Left ventricle myocardium inferior (tissue), 1 donor: ENCODE results near the gene SDC4. TPM values are rescaled to one million over a fixed set of nuclear protein-coding genes. Genes with fewer than 3 reads are reported as not detected.

Experiments used
- DNase-seq: peaks from one replicate; pipeline ENCODE4 v3.0.0-alpha.2; 2020
- H3K27ac ChIP-seq: fragments of 200-600 bp; replicated peaks from 2 replicates; pipeline ENCODE4 v1.8.0; 2021
- H3K27me3 ChIP-seq: fragments of 200-600 bp; 2 replicates; pipeline ENCODE4 v1.8.0; 2021; ENCODE audit warnings: low read depth
- H3K36me3 ChIP-seq: fragments of 200-600 bp; 2 replicates; pipeline ENCODE4 v1.8.0; 2021
- H3K4me1 ChIP-seq: fragments of 200-600 bp; 2 replicates; pipeline ENCODE4 v1.8.0; 2021
- H3K4me3 ChIP-seq: fragments of 200-600 bp; 2 replicates; pipeline ENCODE4 v1.8.0; 2021; ENCODE audit warnings: mild to moderate bottlenecking, moderate library complexity
- H3K9me3 ChIP-seq: fragments of 200-600 bp; replicated peaks from 2 replicates; pipeline ENCODE4 v1.8.0; 2021
- CTCF ChIP-seq: fragments of 200-600 bp; IDR thresholded peaks from 2 replicates; pipeline ENCODE4 v1.8.0; 2021; ENCODE audit warnings: antibody characterized with exemption, mild to moderate bottlenecking, borderline replicate concordance
- intact Hi-C: fragments of 100-400 bp; cut with micrococcal nuclease; formaldehyde crosslinking; loops from one replicate; pipeline ENCODE4 v1.11.0; 2022
- total RNA-seq: library from RNA; stranded (reverse); fragmentation: NEBNext Ultra II Directional; extraction: Animal tissue kit (Norgen Biotek cat#: 25700); gene quantifications from one replicate; pipeline ENCODE4 v1.2.1, GENCODE V29; 2021
- donor health status: DM: no; HTN: yes; CAD: no; lungs with severe emphysema.

SDC4 gene
- total RNA-seq, 1 donor from 2014 or later = 77.4 TPM

DNA sequence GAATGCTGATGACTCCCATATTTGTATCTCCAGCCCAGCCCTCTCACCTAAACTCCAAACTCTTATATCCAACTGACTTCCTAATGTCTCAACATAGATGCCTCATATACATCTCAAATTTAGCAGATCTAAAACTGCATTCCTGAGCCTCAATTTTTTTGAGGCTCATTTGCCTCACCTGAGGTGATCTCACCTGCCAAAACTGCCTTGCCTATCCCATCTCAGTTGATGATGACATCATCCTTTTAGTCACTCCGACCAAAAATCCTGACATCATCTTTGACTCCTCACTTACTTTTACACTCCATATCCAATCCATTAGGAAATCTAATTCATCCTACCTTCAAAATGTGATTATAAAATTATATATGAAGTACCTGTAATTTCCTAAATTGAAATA, 68.2 kb downstream of the SDC4 start:
- no peaks in the 10 kb centered on the region for H3K4me1 ChIP-seq
- DNase-seq = no peak
- H3K36me3 ChIP-seq = no peaks in the 10 kb centered on the region
- no peak for TF ChIP-seq CTCF
- H3K27me3 ChIP-seq = peaks cover 85% of the 10 kb centered on the region
- H3K4me3 ChIP-seq = no peak overlapping the region
- H3K9me3 ChIP-seq = no peaks in the 10 kb centered on the region
- intact Hi-C loops = no loop called here
- no peak overlapping the region for H3K27ac ChIP-seq

- DNase-seq = no peak
- TF ChIP-seq CTCF = no peak
- Histone ChIP-seq H3K9me3 (no peaks in the 10 kb centered on the region), H3K27me3 (peaks cover 89% of the 10 kb centered on the region), H3K4me3 (no peak overlapping the region), H3K4me1 (no peaks in the 10 kb centered on the region), H3K36me3 (no peaks in the 10 kb centered on the region), H3K27ac (no peak overlapping the region)
- intact Hi-C loops = no loop called here
These were observed 72.9 kb downstream of the SDC4 start for GRCh38 chr20:45275338-45275737.

Other genes starting within 250 kb of the SDC4 start
- gene KCNS1, start 247.3 kb downstream of the SDC4 start, total RNA-seq = 0.14 TPM
- not detected for gene WFDC5, start 233.2 kb downstream of the SDC4 start, total RNA-seq
- gene WFDC12, start 224.0 kb downstream of the SDC4 start, total RNA-seq = not detected
- gene PI3, start 173.5 kb downstream of the SDC4 start, total RNA-seq = not detected
- gene SEMG1, start 141.4 kb downstream of the SDC4 start, total RNA-seq = not detected
- not detected for gene SEMG2, start 127.1 kb downstream of the SDC4 start, total RNA-seq
- gene SLPI, start 93.9 kb downstream of the SDC4 start, total RNA-seq = 1.8 TPM
- gene RBPJL, start 41.6 kb downstream of the SDC4 start, total RNA-seq = not detected
- gene MATN4, start 40.1 kb downstream of the SDC4 start, total RNA-seq = not detected
- 20.8 TPM for gene SYS1, start 14.7 kb upstream of the SDC4 start, total RNA-seq
- 0.80 TPM for gene TP53TG5, start 29.9 kb upstream of the SDC4 start, total RNA-seq
- 362 TPM for gene DBNDD2, start 59.9 kb upstream of the SDC4 start, total RNA-seq
- 126 TPM for gene PIGT, start 67.7 kb upstream of the SDC4 start, total RNA-seq
- not detected for gene WFDC2, start 121.3 kb upstream of the SDC4 start, total RNA-seq
- gene SPINT3, start 167.2 kb upstream of the SDC4 start, total RNA-seq = not detected
- not detected for gene WFDC6, start 191.1 kb upstream of the SDC4 start, total RNA-seq
- not detected for gene EPPIN, start 199.0 kb upstream of the SDC4 start, total RNA-seq
- gene WFDC8, start 230.9 kb upstream of the SDC4 start, total RNA-seq = not detected